HepG2 (cell line): ENCODE data around the gene FAHD1. TPM values are rescaled to one million over a fixed set of nuclear protein-coding genes. Genes with fewer than 3 reads are reported as not detected.

ENCODE experiments used
- ARHGAP35 ChIP-seq: sonication (generic); formaldehyde crosslinking; IDR thresholded peaks from 2 replicates; pipeline ENCODE4 v1.9.0; 2022; ENCODE audit warnings: mild to moderate bottlenecking, inconsistent platforms, moderate library complexity, missing genetic modification reagents, borderline replicate concordance
- ARNT ChIP-seq: fragments of 450-650 bp; IDR thresholded peaks from 2 replicates; pipeline ENCODE4 v1.6.1; 2017
- ATF6 ChIP-seq: sonication (generic); formaldehyde crosslinking; conservative IDR thresholded peaks from 2 replicates; pipeline ENCODE4 v1.4.0; 2020; ENCODE audit warnings: missing genetic modification reagents
- CAMTA2 ChIP-seq: sonication (generic); formaldehyde crosslinking; IDR thresholded peaks from 2 replicates; pipeline ENCODE4 v1.4.0; 2020; ENCODE audit warnings: mild to moderate bottlenecking, missing genetic modification reagents, borderline replicate concordance
- CEBPB ChIP-seq: IDR thresholded peaks from 2 replicates; pipeline ENCODE4 v1.6.1; 2011; ENCODE audit warnings: low read depth, low read length, improper control_type of control experiment, borderline replicate concordance
- ELF3 ChIP-seq: IDR thresholded peaks from 2 replicates; pipeline ENCODE4 v1.6.1; 2016; ENCODE audit warnings: missing genetic modification reagents, missing compliant biosample characterization
- FOXP1 ChIP-seq, 2 experiments: fragments of 450-650 bp in 1 of 2; IDR thresholded peaks; 2 replicates each; pipeline ENCODE4 v1.6.1; 2017 to 2018; ENCODE audit warnings: antibody characterized with exemption in 1 of 2
- GABPB1 ChIP-seq: IDR thresholded peaks from 2 replicates; pipeline ENCODE4 v1.6.1; 2016; ENCODE audit warnings: mild to moderate bottlenecking, missing genetic modification reagents, moderate library complexity, missing compliant biosample characterization
- HNF4G ChIP-seq, 2 experiments: sonication (generic) in 1 of 2; formaldehyde crosslinking in 1 of 2; IDR thresholded peaks; 2 replicates each; pipeline versions ENCODE4 v1.4.0 to v1.6.1; 2011 to 2020; ENCODE audit warnings: borderline replicate concordance in 2 of 2, low read depth in 2 of 2, mild to moderate bottlenecking in 2 of 2, low read length in 1 of 2, missing genetic modification reagents in 1 of 2, moderate library complexity in 1 of 2
- HOXD1 ChIP-seq: sonication (generic); formaldehyde crosslinking; IDR thresholded peaks from 2 replicates; pipeline ENCODE4 v1.5.0; 2020; ENCODE audit warnings: missing genetic modification reagents
- KDM3A ChIP-seq: IDR thresholded peaks from 2 replicates; pipeline ENCODE4 v1.6.1; 2018; ENCODE audit warnings: low read depth, missing compliant biosample characterization
- MTA3 ChIP-seq: sonication (generic); formaldehyde crosslinking; IDR thresholded peaks from 2 replicates; pipeline ENCODE4 v1.4.0; 2020; ENCODE audit warnings: missing genetic modification reagents
- NFKB2 ChIP-seq: sonication (generic); formaldehyde crosslinking; IDR thresholded peaks from 2 replicates; pipeline ENCODE4 v1.4.0; 2020; ENCODE audit warnings: missing genetic modification reagents, borderline replicate concordance
- NKX3-1 ChIP-seq: sonication (generic); formaldehyde crosslinking; IDR thresholded peaks from 2 replicates; pipeline ENCODE4 v1.5.0; 2020; ENCODE audit warnings: missing genetic modification reagents
- NR2C2 ChIP-seq: sonication (generic); formaldehyde crosslinking; IDR thresholded peaks from 2 replicates; pipeline ENCODE4 v1.4.0; 2020; ENCODE audit warnings: missing genetic modification reagents, mild to moderate bottlenecking, moderate library complexity, borderline replicate concordance
- POGZ ChIP-seq: sonication (generic); formaldehyde crosslinking; IDR thresholded peaks from 2 replicates; pipeline ENCODE4 v1.4.0; 2020; ENCODE audit warnings: mild to moderate bottlenecking, missing genetic modification reagents
- RXRA ChIP-seq: sonication (generic); formaldehyde crosslinking; IDR thresholded peaks from 2 replicates; pipeline ENCODE4 v1.5.1; 2020; ENCODE audit warnings: missing genetic modification reagents
- SIX1 ChIP-seq: sonication (generic); formaldehyde crosslinking; IDR thresholded peaks from 2 replicates; pipeline ENCODE4 v1.4.0; 2020; ENCODE audit warnings: missing genetic modification reagents, borderline replicate concordance
- SMC3 ChIP-seq: IDR thresholded peaks from 2 replicates; pipeline ENCODE4 v1.6.1; 2011; ENCODE audit warnings: low read length, improper control_type of control experiment
- SP4 ChIP-seq: sonication (generic); formaldehyde crosslinking; IDR thresholded peaks from 2 replicates; pipeline ENCODE4 v1.8.1; 2023; ENCODE audit warnings: mild to moderate bottlenecking, missing genetic modification reagents
- ZBTB3 ChIP-seq: sonication (generic); formaldehyde crosslinking; IDR thresholded peaks from 2 replicates; pipeline ENCODE4 v1.4.0; 2020; ENCODE audit warnings: low read depth, mild to moderate bottlenecking, moderate library complexity, missing genetic modification reagents, borderline replicate concordance
- ZBTB7B ChIP-seq: sonication (generic); formaldehyde crosslinking; IDR thresholded peaks from 2 replicates; pipeline ENCODE4 v1.4.0; 2020; ENCODE audit warnings: missing genetic modification reagents
- ZNF280B ChIP-seq: sonication (generic); formaldehyde crosslinking; IDR thresholded peaks from 2 replicates; pipeline ENCODE4 v1.5.0; 2020; ENCODE audit warnings: missing genetic modification reagents, mild to moderate bottlenecking, borderline replicate concordance
- ZNF34 ChIP-seq: sonication (generic); formaldehyde crosslinking; IDR thresholded peaks from 2 replicates; pipeline ENCODE4 v1.4.0; 2020; ENCODE audit warnings: mild to moderate bottlenecking, missing genetic modification reagents, borderline replicate concordance
- ZNF383 ChIP-seq: sonication (generic); formaldehyde crosslinking; IDR thresholded peaks from 2 replicates; pipeline ENCODE4 v1.4.0; 2020; ENCODE audit warnings: missing genetic modification reagents, mild to moderate bottlenecking, borderline replicate concordance
- ZNF607 ChIP-seq: sonication (generic); formaldehyde crosslinking; IDR thresholded peaks from 2 replicates; pipeline ENCODE4 v1.5.1; 2020; ENCODE audit warnings: missing genetic modification reagents, mild to moderate bottlenecking, borderline replicate concordance
- ZNF776 ChIP-seq: sonication (generic); formaldehyde crosslinking; IDR thresholded peaks from 2 replicates; pipeline ENCODE4 v1.4.0; 2020; ENCODE audit warnings: mild to moderate bottlenecking, missing genetic modification reagents
- polyA plus RNA-seq, 8 experiments: library from polyadenylated mRNA; depleted of rRNA in 3 of 8; stranded (reverse) in 7 of 8; unstranded in 1 of 8; fragments of >200 nt; fragmentation: Illumina TruSeq in 4 of 8; extraction: Trizol in 4 of 8; gene quantifications; 2 replicates each; pipeline versions ENCODE4 v1.2.1 to v1.2.3, GENCODE V29; 2011 to 2016; ENCODE audit warnings: low read depth in 4 of 8, missing spikeins in 1 of 8, mixed read lengths in 1 of 8; ENCODE audit not compliant: insufficient read depth in 1 of 8
- total RNA-seq, 5 experiments: library from RNA; depleted of rRNA; stranded (reverse); fragments of >200 nt; fragmentation: Illumina TruSeq; extraction: Trizol; gene quantifications; 2 replicates each; pipeline ENCODE4 v1.2.3, GENCODE V29; 2016; ENCODE audit warnings: low read depth in 1 of 5

Gene FAHD1
- total and polyA plus RNA-seq, 2 of the 13 experiments (the other 11 are each of a cell fraction or from before 2014, with no cell fraction given), result 39.0 to 45.3 TPM

DNA sequence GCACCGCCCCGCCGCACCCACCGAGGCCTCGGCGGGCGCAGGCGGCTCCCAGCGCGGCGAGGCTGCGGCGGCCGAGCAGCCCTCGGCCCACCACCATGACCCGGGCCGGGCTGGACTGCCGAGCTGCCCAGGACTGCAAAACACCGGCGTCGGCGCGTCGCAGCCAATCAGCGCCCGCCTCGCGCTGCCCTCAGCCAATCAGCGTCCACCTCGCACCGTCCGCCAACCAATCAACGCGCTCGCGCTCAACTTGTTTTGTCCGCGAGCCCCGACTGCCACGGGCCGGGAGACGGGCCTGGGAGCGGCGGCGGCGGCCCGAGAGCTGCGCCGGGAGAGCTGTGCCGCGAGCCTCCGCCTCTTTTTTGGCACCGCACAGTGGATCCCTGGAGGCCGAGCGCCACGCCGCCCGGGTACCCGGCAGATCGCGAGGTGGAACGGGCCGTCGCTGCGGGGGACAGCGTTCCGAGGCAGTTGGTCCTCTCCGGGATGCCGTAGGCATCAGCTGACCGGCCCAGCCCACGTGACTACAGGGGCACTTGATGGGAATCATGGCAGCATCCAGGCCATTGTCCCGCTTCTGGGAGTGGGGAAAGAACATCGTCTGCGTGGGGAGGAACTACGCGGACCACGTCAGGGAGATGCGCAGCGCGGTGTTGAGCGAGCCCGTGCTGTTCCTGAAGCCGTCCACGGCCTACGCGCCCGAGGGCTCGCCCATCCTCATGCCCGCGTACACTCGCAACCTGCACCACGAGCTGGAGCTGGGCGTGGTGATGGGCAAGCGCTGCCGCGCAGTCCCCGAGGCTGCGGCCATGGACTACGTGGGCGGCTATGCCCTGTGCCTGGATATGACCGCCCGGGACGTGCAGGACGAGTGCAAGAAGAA, at the start of gene FAHD1, which contains the start of gene HAGH (continued):
- TF ChIP-seq GABPB1 (CRISPR knock-in tag) (peak; percentile 87), ZBTB3 (peak; percentile 43; the same call in 1 of the 2 replicates), NFKB2 (CRISPR knock-in tag) (peak; percentile 68; the same call in 1 of the 2 replicates), NR2C2 (CRISPR knock-in tag) (peak; percentile 85), HOXD1 (CRISPR knock-in tag) (peak; percentile 86), KDM3A (peak; percentile 76; the same call in 1 of the 2 replicates), ATF6 (no peak), ELF3 (CRISPR knock-in tag) (no peak), RXRA (peak; percentile 85), ZNF34 (CRISPR knock-in tag) (no peak), SP4 (CRISPR knock-in tag) (peak; percentile 62; the same call in 1 of the 2 replicates), ZNF776 (CRISPR knock-in tag) (peak; percentile 85), ZNF607 (CRISPR knock-in tag) (peak; percentile 84), FOXP1 (IDR thresholded peaks at IDR 0.05) (no peak), FOXP1 (CRISPR knock-in tag; IDR thresholded peaks at IDR 0.05) (0 out of 2 replicates have a peak, but pooled peaks have one; percentile 9), SIX1 (CRISPR knock-in tag) (no peak), CEBPB (no peak), ZNF383 (no peak), ZNF280B (peak; percentile 94), ARNT (no peak), POGZ (CRISPR knock-in tag) (peak; percentile 86), CAMTA2 (CRISPR knock-in tag) (peak; percentile 77; the same call in 1 of the 2 replicates), NKX3-1 (CRISPR knock-in tag) (peak; percentile 16), ARHGAP35 (CRISPR knock-in tag) (peak; percentile 61; the same call in 1 of the 2 replicates), MTA3 (CRISPR knock-in tag) (no peak), HNF4G (IDR thresholded peaks at IDR 0.05; ENCODE audit: borderline replicate concordance, low read depth, low read length) (peak; percentile 40; the same call in 1 of the 2 replicates), HNF4G (CRISPR knock-in tag; IDR thresholded peaks at IDR 0.05; ENCODE audit: borderline replicate concordance, low read depth) (no peak), ZBTB7B (CRISPR knock-in tag) (peak; percentile 79), SMC3 (no peak)
